Panc1 (cell line): ENCODE results near the gene GAPT. TPM values are rescaled to one million over a fixed set of nuclear protein-coding genes. Genes with fewer than 3 reads are reported as not detected.

ENCODE experiments used
- ATAC-seq: fragments of 200-7000 bp; cut with Tn5 transposase; 2 replicates; pipeline ENCODE4 v1.9.1; 2020; ENCODE audit warnings: mild to moderate bottlenecking, moderate library complexity
- BruUV-seq: library from RNA; stranded (reverse); fragments of 400-500 nt; replicated peaks from 2 replicates; lab custom pipeline; 2021; lab: Mats Ljungman, UMichigan
- CTCF ChIA-PET: fragments of 300-600 bp; sonication (Branson Sonifier 250); formaldehyde crosslinking; loops from one replicate; lab custom pipeline; 2022; ENCODE audit warnings: antibody characterized with exemption; lab: Charles Lee
- POLR2A ChIA-PET: fragments of 300-600 bp; sonication (Branson Sonifier 250); formaldehyde crosslinking; loops from one replicate; lab custom pipeline; 2022; ENCODE audit warnings: antibody characterized with exemption; lab: Charles Lee
- DNase-seq: peaks from one replicate; pipeline ENCODE4 v3.0.0-alpha.2; 2010; ENCODE audit warnings: low read depth, low spot score
- H3K27ac ChIP-seq: 2 replicates; pipeline ENCODE4 v1.5.1; 2011; ENCODE audit warnings: mild to moderate bottlenecking, low read length, inconsistent platforms
- H3K27me3 ChIP-seq: fragments of 200-500 bp; sonication (Bioruptor generic); 2 replicates; pipeline ENCODE4 v1.6.0; 2014; ENCODE audit warnings: low read length, inconsistent platforms; ENCODE audit not compliant: control insufficient read depth, insufficient read depth
- H3K36me3 ChIP-seq: fragments of 200-500 bp; sonication (Bioruptor generic); 2 replicates; pipeline ENCODE4 v1.5.1; 2014; ENCODE audit warnings: inconsistent platforms, mild to moderate bottlenecking, low read length, moderate library complexity; ENCODE audit not compliant: control insufficient read depth, insufficient read depth
- H3K4me1 ChIP-seq: 2 replicates; pipeline ENCODE4 v1.5.1; 2011; ENCODE audit warnings: inconsistent platforms, mild to moderate bottlenecking, low read length, moderate library complexity; ENCODE audit not compliant: control insufficient read depth, insufficient read depth
- H3K4me3 ChIP-seq, 2 experiments: 2 replicates each; pipeline ENCODE4 v1.5.1; 2011 to 2012; ENCODE audit warnings: low read depth in 2 of 2, low read length in 2 of 2, mild to moderate bottlenecking in 2 of 2, inconsistent platforms in 1 of 2, moderate library complexity in 1 of 2
- H3K9me3 ChIP-seq: fragments of 200-500 bp; sonication (Bioruptor generic); 2 replicates; pipeline ENCODE4 v1.5.1; 2014; ENCODE audit warnings: low read depth, mild to moderate bottlenecking, inconsistent platforms, low read length, moderate library complexity; ENCODE audit not compliant: control insufficient read depth, insufficient read depth
- POLR2AphosphoS5 ChIP-seq: IDR thresholded peaks from 2 replicates; pipeline ENCODE4 v1.6.1; 2012; ENCODE audit warnings: mild to moderate bottlenecking, low read depth, low read length, moderate library complexity
- SIN3A ChIP-seq: IDR thresholded peaks from 2 replicates; pipeline ENCODE4 v1.6.1; 2012; ENCODE audit warnings: low read depth, mild to moderate bottlenecking, low read length, moderate library complexity, borderline replicate concordance; ENCODE audit not compliant: insufficient read depth
- TCF7L2 ChIP-seq: IDR thresholded peaks from 2 replicates; pipeline ENCODE4 v1.6.1; 2011; ENCODE audit warnings: mild to moderate bottlenecking, low read depth, low read length, inconsistent platforms
- in situ Hi-C: cut with HindIII; loops from 2 replicates; pipeline ENCODE4 v1.10.0; 2016; ENCODE audit warnings: low sequenced_read_pairs, low pct_unique_long_range_greater_than_20kb
- intact Hi-C: fragments of 100-400 bp; cut with micrococcal nuclease; formaldehyde crosslinking; loops from one replicate; pipeline ENCODE4 v1.10.0; 2022; ENCODE audit not compliant: unreplicated experiment
- total RNA-seq: library from RNA; stranded (reverse); gene quantifications from one replicate; pipeline ENCODE4 v1.2.1, GENCODE V29; 2021; ENCODE audit not compliant: unreplicated experiment
- TF ChIP-seq, protein P1 (sequence below), 2 experiments: IDR thresholded peaks; 2 replicates each; pipeline ENCODE4 v1.6.1; 2011 to 2012; ENCODE audit warnings: low read depth in 2 of 2, control low read depth in 1 of 2, low read length in 1 of 2, mild to moderate bottlenecking in 1 of 2, moderate library complexity in 1 of 2; ENCODE audit not compliant: insufficient read depth in 1 of 2
- TF ChIP-seq, protein P2 (sequence below): fragments of 450-650 bp; IDR thresholded peaks from 2 replicates; pipeline ENCODE4 v1.5.1; 2017; ENCODE audit warnings: mild to moderate bottlenecking

GAPT gene
- total RNA-seq, 1 experiment from 2014 or later = not detected

DNA sequence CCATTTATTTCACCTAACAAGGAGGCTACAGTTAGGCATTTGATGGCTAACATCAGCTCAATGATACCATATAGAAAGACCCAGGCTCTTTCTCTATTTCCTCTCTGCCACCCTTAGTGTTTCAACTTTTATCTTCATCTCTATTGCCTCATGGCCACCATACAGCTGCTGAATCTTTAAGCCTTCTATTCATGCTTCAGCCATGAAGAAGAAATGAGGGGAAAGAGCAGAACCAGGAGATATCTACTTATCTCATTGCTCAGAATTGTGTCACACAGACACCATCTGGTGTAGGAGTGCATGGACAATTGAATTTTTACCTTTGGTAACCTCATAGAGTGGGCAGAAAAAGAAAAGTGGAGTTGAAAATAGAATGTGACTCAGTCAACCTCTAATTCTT is 6.7 kb downstream of the GAPT start:
- Histone ChIP-seq H3K27ac (no peak overlapping the region), H3K27me3 (peaks cover 26% of the 10 kb centered on the region), H3K36me3 (no peaks in the 10 kb centered on the region), H3K4me3 (no peak overlapping the region), H3K4me1 (no peaks in the 10 kb centered on the region), H3K9me3 (no peaks in the 10 kb centered on the region)
- no peak for DNase-seq
- ATAC-seq = no peak
- in situ Hi-C loops = no loop called here
- intact Hi-C loops = loop anchor here (1.0 kb wide), 1 partner anchor 352 kb away; no protein-coding TSS in a partner anchor
- ChIA-PET CTCF (interaction anchor here (0.7 kb wide), 1 partner anchor 1158 kb away, joined by 3 read pairs; no protein-coding TSS in a partner anchor), POLR2A (no interaction called here)
- no TSS peak for BruUV-seq
- TF ChIP-seq, protein P1, sequence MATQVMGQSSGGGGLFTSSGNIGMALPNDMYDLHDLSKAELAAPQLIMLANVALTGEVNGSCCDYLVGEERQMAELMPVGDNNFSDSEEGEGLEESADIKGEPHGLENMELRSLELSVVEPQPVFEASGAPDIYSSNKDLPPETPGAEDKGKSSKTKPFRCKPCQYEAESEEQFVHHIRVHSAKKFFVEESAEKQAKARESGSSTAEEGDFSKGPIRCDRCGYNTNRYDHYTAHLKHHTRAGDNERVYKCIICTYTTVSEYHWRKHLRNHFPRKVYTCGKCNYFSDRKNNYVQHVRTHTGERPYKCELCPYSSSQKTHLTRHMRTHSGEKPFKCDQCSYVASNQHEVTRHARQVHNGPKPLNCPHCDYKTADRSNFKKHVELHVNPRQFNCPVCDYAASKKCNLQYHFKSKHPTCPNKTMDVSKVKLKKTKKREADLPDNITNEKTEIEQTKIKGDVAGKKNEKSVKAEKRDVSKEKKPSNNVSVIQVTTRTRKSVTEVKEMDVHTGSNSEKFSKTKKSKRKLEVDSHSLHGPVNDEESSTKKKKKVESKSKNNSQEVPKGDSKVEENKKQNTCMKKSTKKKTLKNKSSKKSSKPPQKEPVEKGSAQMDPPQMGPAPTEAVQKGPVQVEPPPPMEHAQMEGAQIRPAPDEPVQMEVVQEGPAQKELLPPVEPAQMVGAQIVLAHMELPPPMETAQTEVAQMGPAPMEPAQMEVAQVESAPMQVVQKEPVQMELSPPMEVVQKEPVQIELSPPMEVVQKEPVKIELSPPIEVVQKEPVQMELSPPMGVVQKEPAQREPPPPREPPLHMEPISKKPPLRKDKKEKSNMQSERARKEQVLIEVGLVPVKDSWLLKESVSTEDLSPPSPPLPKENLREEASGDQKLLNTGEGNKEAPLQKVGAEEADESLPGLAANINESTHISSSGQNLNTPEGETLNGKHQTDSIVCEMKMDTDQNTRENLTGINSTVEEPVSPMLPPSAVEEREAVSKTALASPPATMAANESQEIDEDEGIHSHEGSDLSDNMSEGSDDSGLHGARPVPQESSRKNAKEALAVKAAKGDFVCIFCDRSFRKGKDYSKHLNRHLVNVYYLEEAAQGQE (IDR thresholded peaks at IDR 0.05; ENCODE audit: insufficient read depth in 1 of 2, low read depth in 2 of 2, low read length in 1 of 2) = no peak
- TF ChIP-seq POLR2AphosphoS5 = no peak
- TF ChIP-seq, protein P2, sequence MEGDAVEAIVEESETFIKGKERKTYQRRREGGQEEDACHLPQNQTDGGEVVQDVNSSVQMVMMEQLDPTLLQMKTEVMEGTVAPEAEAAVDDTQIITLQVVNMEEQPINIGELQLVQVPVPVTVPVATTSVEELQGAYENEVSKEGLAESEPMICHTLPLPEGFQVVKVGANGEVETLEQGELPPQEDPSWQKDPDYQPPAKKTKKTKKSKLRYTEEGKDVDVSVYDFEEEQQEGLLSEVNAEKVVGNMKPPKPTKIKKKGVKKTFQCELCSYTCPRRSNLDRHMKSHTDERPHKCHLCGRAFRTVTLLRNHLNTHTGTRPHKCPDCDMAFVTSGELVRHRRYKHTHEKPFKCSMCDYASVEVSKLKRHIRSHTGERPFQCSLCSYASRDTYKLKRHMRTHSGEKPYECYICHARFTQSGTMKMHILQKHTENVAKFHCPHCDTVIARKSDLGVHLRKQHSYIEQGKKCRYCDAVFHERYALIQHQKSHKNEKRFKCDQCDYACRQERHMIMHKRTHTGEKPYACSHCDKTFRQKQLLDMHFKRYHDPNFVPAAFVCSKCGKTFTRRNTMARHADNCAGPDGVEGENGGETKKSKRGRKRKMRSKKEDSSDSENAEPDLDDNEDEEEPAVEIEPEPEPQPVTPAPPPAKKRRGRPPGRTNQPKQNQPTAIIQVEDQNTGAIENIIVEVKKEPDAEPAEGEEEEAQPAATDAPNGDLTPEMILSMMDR = no peak
- TF ChIP-seq TCF7L2 = no peak
- no peak for TF ChIP-seq SIN3A

DNA sequence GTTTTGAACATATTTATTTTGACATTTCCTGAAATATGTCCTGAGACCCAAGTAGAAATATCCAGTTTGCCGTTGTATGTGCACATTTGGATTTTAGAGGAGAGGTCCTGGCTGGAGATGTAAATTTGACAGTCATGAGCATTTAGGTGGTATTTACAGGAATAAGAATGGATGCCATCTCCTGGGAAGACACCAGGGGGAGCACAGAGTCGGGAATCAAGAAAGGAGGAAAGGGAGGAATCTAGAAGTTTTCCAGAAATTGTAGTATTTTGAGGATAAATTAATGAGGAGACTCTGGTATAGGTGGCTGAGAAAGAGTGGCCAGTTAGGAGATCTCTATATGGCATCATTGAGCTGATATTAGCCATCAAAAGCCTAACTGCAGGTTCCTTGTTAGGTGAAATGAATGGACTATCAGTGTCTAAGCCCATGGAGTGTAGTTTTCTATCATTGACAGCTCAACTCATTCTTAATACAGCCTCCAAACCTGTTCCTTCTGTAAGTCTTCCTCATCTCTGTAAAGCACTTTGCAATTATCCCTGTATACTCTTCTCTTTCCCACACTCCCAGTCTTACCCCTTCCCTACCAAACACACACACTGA is 7.2 kb downstream of the GAPT start:
- intact Hi-C loops (loop anchor here (1.0 kb wide), 1 partner anchor 352 kb away; no protein-coding TSS in a partner anchor), in situ Hi-C loops (no loop called here)
- no peaks in the 10 kb centered on the region for H3K4me1 ChIP-seq
- H3K27ac ChIP-seq = no peak overlapping the region
- peaks cover 26% of the 10 kb centered on the region for H3K27me3 ChIP-seq
- ChIA-PET CTCF (no interaction called here), POLR2A (no interaction called here)
- H3K4me3 ChIP-seq = no peak overlapping the region
- no TSS peak for BruUV-seq
- TF ChIP-seq, protein P1 (IDR thresholded peaks at IDR 0.05; ENCODE audit: insufficient read depth in 1 of 2, low read depth in 2 of 2, low read length in 1 of 2) = no peak
- TF ChIP-seq, protein P2 = peak; percentile 79
- no peaks in the 10 kb centered on the region for H3K36me3 ChIP-seq
- DNase-seq (no peak), ATAC-seq (no peak)
- no peaks in the 10 kb centered on the region for H3K9me3 ChIP-seq
